GM18502 (cell line): Measurements from ENCODE around the gene RAB25.
"Not testable (repeated sequence)": the region's sequence is repeated elsewhere in the genome, so short reads cannot be mapped to it uniquely, and the experiment has no call there.

Experiments
- ATAC-seq: cut with Tn5 transposase; IDR thresholded peaks from one replicate; pipeline ENCODE4 v1.9.1; 2021; ENCODE audit warnings: mild to moderate bottlenecking; ENCODE audit not compliant: unreplicated experiment, poor library complexity

The RAB25 gene

DNA sequence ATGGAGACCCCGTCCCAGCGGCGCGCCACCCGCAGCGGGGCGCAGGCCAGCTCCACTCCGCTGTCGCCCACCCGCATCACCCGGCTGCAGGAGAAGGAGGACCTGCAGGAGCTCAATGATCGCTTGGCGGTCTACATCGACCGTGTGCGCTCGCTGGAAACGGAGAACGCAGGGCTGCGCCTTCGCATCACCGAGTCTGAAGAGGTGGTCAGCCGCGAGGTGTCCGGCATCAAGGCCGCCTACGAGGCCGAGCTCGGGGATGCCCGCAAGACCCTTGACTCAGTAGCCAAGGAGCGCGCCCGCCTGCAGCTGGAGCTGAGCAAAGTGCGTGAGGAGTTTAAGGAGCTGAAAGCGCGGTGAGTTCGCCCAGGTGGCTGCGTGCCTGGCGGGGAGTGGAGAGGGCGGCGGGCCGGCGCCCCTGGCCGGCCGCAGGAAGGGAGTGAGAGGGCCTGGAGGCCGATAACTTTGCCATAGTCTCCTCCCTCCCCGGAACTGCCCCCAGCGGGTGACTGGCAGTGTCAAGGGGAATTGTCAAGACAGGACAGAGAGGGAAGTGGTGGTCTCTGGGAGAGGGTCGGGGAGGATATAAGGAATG, 54.1 kb downstream of the RAB25 start:
- peak; percentile 10 for ATAC-seq

- no peak for ATAC-seq
These were observed 54.8 kb downstream of the RAB25 start for GRCh38 chr1:156115514-156116374.

DNA sequence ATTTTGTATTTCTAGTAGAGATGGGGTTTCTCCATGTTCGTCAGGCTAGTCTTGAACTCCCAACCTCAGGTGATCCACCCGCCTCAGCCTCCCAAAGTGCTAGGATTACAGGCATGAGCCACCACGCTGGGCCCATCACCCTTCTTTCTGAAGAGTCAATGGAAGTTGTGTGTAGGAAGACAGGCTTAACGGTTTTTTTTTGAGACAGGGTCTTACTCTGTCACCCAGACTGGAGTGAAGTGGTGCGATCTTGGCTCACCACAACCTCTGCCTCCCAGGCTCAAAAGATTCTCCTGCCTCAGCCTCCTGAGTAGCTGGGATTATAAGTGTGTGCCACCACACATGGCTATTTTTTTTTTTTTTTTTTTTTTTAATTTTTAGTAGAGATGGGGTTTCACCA, 55.8 kb downstream of the RAB25 start:
- not testable (repeated sequence) for ATAC-seq

GRCh38 chr1:156117414-156118176, 56.6 kb downstream of the RAB25 start:
- no peak for ATAC-seq

DNA sequence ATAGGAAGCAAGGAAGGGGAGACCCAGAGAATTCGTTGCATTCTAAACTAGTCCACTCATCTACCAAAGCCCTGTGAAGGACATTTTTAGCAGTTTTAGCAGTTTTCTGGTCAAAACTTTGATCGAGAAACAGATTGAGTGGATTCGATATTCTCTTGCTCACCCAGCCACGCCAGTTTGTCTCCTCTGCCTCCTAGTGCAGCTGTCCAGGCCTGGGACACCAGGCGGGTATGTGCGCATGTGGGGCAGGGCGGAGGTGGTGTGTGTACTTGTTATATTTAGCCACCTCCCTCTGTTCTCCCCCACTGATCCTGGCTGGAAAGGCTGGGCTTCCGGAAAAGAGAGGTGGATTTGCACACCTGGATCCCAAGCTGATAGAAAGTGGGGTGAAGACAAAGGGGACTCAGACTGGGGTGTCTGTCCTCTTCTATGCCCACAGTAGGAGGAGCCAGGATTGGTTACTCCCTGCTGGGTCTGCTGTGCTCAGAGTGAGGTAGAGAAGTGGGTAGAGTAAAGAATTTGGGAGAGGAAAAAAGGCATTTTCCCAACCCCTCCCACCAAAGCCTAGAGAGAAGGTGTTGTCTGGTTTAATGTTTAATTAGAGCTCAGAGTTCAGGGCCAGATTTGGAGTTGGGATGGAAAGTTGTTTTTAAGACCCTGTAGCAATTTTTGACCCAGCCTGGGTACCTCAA, 57.4 kb downstream of the RAB25 start:
- no peak for ATAC-seq

GRCh38 chr1:156119503-156120209, 58.7 kb downstream of the RAB25 start:
- no peak for ATAC-seq
